Activated T-cell treated with anti-CD3 and anti-CD28 coated beads, Interleukin-2, amount 50 U/mL, for 4 hours (primary cell): ENCODE measurements around the gene ACAA1. TPM values are rescaled to one million over a fixed set of nuclear protein-coding genes. Genes with fewer than 3 reads are reported as not detected.
"Not testable (repeated sequence)": the region's sequence is repeated elsewhere in the genome, so short reads cannot be mapped to it uniquely, and the experiment has no call there.

Experiments
- ATAC-seq, 2 donors: fragments of 200-7000 bp; cut with Tn5 transposase; one replicate each; pipeline ENCODE4 v1.10.0; 2021
- DNase-seq: peaks from one replicate; pipeline ENCODE4 v3.0.0-alpha.2; 2020
- H3K27me3 Mint-ChIP-seq: one replicate; pipeline ENCODE4 v1.8.0; 2021; ENCODE audit warnings: low read depth, mixed read lengths
- H3K36me3 Mint-ChIP-seq: one replicate; pipeline ENCODE4 v1.8.0; 2022; ENCODE audit warnings: mixed read lengths; ENCODE audit not compliant: insufficient read depth
- H3K4me1 Mint-ChIP-seq: one replicate; pipeline ENCODE4 v1.8.0; 2021; ENCODE audit warnings: low read depth, mixed read lengths
- H3K4me3 Mint-ChIP-seq: one replicate; pipeline ENCODE4 v1.8.0; 2021; ENCODE audit warnings: mild to moderate bottlenecking, moderate library complexity, mixed read lengths
- H3K9me3 Mint-ChIP-seq: one replicate; pipeline ENCODE4 v1.8.0; 2021; ENCODE audit warnings: mixed read lengths
- total RNA-seq, 3 donors: library from RNA; stranded (reverse); gene quantifications; one replicate each; pipeline ENCODE4 v1.2.1, GENCODE V29; 2021

The ACAA1 gene
- total RNA-seq, 3 donors from 2014 or later = 49.6 to 62.0 (median 60.0) TPM

DNA sequence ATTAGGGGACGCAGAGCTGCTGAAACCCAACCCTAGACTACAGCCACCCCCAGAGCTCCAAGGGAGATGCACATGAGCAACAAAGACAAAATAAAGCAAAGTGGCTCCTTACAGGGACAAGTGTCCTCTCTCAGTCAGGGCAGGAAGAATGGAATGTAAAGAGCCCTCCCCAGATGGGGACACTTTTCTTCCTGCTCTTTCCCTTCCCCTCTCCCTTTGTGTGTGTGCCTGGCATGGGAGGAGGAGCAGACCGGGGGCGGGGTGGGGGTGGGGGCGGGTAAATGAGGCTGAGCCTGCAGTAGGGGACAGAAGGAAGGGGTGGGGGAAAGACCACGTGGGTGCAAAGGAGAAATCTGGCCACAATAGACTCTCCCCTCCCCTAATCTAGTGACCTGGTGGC is 37.4 kb downstream of the ACAA1 start:
- H3K27me3 Mint-ChIP-seq = no peaks in the 10 kb centered on the region
- H3K4me1 Mint-ChIP-seq = no peaks in the 10 kb centered on the region
- H3K36me3 Mint-ChIP-seq = no peaks in the 10 kb centered on the region
- no peak for DNase-seq
- H3K9me3 Mint-ChIP-seq = peaks cover 2% of the 10 kb centered on the region
- H3K4me3 Mint-ChIP-seq = no peak overlapping the region
- ATAC-seq = no peak

DNA sequence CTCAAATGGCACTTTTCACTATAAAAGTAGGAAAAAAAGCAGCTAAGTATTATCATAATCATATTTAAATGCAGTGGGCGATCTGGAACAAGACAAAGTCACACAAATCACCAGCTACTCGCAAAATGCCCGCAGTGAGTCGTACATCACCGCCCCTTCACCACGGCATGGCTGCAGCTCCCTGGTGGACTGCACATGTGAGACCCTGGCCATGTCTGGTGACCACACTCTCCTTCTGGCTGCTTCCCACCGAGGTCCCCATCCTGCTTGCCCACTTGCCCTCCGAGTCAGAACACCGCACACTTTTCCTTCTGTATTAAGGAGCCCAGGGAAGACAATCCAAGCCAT is 38.6 kb downstream of the ACAA1 start:
- Mint-ChIP-seq H3K9me3 (no peaks in the 10 kb centered on the region), H3K36me3 (no peaks in the 10 kb centered on the region), H3K4me1 (no peaks in the 10 kb centered on the region), H3K4me3 (no peak overlapping the region), H3K27me3 (no peaks in the 10 kb centered on the region)
- ATAC-seq (no peak), DNase-seq (no peak)

DNA sequence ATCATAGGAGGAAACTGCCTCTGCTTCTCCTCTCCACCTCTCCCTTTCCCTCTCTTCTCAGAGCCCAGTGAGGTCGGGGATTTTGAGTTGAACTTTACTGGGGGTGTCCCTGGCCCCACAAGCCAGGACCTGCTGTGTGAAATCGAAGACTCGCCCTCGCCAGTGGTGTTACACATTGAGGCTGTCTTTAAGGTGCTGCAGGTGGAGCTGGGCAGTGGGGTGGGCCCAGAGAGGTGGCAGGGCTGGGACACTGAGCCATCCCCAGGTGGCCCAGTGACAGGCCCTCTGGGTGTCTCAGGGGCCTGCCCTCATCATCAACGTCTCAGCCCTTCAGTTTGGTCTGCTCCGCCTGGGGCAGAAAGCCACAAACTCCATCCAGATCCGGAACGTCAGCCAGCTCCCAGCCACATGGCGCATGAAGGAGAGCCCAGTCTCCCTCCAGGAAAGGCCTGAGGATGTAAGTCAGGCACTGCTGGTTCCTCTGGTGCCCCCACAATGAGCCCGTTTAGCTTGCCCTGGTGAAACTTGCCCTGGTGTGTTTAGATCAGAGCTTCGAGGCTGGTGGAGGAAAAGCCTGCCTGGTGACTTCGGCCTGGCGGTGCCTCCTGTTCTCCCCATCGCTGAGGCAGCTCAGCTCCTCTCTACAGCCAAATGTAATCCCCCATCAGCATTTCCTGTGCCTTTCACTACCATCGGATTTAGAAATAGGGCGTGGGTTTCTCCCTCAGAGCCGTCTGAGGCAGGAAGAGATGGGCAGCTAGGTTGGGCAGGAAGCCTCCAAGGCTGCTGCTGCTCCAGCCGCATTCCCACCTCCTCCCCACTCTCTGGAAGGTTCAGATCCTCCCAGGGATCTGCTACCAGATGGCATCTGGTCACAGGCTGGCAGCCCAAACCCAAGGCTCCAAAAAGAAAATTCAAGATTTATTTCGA is 39.2 kb downstream of the ACAA1 start:
- no peaks in the 10 kb centered on the region for H3K27me3 Mint-ChIP-seq
- no peaks in the 10 kb centered on the region for H3K9me3 Mint-ChIP-seq
- DNase-seq (no peak), ATAC-seq (no peak)
- no peaks in the 10 kb centered on the region for H3K4me1 Mint-ChIP-seq
- H3K36me3 Mint-ChIP-seq = no peaks in the 10 kb centered on the region
- H3K4me3 Mint-ChIP-seq = no peak overlapping the region

DNA sequence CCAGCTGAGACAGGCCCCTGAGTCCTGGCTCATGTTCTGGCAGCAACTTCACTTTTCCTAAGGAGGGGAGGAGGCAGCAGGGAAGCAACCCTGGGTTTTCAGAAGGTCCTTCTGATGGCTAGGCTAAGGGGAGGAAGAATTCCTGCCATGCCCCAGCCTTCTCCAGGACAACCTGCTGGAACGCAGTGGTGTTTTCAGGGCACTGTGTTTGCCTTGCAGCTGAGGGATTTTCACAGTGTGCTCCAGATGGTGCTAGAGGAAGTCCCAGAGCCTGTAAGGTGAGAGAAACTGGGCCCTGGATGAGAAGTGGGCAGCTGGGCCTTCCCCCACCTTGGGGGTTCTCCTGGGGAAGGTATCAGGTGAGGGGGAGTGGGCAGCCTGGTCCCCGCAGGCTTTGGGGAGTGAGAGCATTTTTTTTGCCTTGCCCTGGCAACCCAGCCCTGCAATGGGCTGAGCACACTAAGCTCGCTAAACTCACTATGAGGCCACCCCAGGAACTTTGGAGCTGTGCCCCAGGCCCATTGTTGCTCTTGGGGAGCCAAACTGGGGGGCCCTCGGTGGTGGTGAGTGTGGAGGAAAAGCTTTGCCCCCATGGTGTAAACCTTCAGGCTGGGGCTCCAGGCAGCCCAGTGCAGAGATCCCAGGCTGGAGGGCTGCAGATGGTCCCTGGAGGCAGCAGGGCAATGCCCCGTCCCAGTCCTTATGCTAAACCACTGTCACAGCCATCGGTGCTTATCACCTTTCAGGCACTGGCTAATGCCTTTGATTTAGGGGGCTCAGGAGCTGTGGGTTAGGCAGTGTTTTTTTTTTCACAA is 41.1 kb downstream of the ACAA1 start:
- Mint-ChIP-seq H3K9me3 (no peaks in the 10 kb centered on the region), H3K4me1 (no peaks in the 10 kb centered on the region), H3K36me3 (peaks cover 2% of the 10 kb centered on the region), H3K4me3 (no peak overlapping the region), H3K27me3 (no peaks in the 10 kb centered on the region)
- ATAC-seq (no peak), DNase-seq (no peak)

DNA sequence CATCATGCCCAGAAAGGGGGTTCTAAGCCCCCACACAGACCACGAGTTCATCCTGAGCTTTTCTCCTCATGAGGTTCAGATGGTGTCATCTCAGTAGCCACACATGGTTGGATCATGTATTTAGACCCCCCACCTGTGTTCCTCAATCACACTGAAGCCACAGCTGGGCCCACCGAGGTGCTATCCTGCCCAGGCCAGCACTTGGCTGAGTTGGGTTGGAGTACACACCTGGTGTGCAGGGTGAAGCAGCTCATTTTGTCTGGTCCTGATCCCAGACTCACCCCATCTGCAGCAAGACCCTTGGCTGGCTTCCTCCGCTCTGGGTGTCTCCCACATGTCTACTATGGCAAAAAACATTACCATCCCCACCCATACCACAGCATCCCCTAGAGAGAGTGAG is 41.9 kb downstream of the ACAA1 start:
- Mint-ChIP-seq H3K27me3 (no peaks in the 10 kb centered on the region), H3K36me3 (peaks cover 2% of the 10 kb centered on the region), H3K4me3 (no peak overlapping the region), H3K9me3 (no peaks in the 10 kb centered on the region), H3K4me1 (no peaks in the 10 kb centered on the region)
- no peak for DNase-seq
- ATAC-seq = no peak

DNA sequence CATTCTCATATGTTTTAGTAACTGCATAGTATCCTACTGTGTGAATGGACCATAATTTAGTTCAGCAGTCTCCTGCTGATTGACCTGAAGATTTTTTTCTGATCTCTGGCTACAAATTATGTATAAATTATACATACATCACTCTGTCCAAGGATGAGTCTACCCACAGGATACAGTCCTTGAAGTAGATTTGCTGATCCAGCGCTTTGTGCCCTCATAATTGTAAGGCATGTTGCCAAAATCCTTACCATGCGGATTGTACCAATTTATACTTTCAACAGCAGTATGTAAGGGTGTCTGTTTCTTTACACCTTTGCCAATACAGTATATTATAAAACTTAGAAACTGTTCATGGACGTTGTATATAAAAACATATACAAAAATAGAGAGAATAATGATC is 46.5 kb downstream of the ACAA1 start:
- no peak for ATAC-seq
- H3K4me1 Mint-ChIP-seq = no peaks in the 10 kb centered on the region
- no peak for DNase-seq
- H3K27me3 Mint-ChIP-seq = no peaks in the 10 kb centered on the region
- peaks cover 2% of the 10 kb centered on the region for H3K36me3 Mint-ChIP-seq
- peak overlapping the region; percentile 10 for H3K4me3 Mint-ChIP-seq
- no peaks in the 10 kb centered on the region for H3K9me3 Mint-ChIP-seq

DNA sequence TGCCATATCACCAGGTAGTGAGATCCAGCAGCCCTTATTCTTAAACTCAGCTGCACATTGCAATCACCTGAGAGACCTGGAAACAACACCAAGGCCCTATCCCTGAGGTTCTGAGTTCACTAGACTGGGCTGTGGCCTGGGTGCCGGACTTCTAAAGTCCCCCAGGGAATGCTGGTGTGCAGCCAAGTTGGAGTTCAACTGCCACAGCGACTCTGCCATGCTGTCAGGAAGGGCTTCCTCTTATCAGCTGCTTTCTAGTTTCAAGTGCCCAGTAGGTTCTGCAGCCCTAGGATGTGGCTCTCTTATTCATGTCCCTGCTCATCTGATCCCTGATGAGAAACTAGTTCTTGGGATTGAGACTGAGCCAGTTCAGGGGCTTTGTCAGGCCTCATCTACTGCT is 47.8 kb downstream of the ACAA1 start:
- no peaks in the 10 kb centered on the region for H3K4me1 Mint-ChIP-seq
- peaks cover 2% of the 10 kb centered on the region for H3K36me3 Mint-ChIP-seq
- ATAC-seq = no peak
- H3K9me3 Mint-ChIP-seq = peaks cover 4% of the 10 kb centered on the region
- no peak for DNase-seq
- H3K27me3 Mint-ChIP-seq = no peaks in the 10 kb centered on the region
- no peak overlapping the region for H3K4me3 Mint-ChIP-seq

DNA sequence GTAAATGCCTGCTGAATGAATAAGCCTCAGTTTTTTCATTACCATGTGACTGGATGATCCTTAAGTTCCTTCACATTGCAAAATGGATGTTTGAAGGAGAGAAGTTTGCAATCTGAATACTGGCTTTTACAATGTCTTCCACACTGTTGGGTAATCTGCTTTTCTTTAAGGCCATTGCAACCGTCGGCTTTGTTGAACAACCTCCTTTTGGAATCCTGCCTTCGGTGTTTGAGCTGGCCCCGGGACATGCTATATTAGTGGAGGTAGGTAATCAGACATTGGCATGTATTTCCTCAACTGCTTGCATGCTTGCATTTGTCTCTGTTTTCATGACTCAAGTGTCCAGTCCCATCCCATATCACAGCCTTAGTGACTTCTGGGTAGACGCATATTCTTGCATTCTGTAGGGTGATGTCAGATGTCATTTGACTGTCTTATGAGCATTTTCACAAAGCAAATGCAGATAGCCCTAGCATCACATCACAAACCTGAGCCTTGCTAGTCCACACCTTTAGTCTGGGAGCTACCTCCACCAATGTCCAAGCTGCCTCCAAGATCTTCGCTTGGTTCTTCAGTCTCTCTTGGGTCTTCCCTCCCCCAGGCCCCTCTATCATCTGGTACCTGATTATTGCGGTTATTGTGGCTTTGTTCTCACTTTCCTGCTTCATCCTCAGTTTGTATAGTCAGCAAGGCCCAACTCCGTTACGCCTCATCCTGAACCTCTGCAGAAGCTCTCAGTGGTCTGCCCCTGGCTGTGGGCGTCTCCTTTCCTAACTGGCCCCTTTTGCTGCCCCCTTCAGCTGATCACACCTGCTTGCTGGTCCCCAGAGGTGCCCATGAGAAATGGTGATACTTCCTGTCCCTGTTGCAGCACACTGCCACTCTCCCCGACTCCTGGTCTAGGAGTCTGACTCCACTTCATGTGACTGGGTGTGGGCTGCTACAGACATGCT is 48.5 kb downstream of the ACAA1 start:
- DNase-seq = no peak
- Mint-ChIP-seq H3K36me3 (peaks cover 2% of the 10 kb centered on the region), H3K4me3 (no peak overlapping the region), H3K4me1 (no peaks in the 10 kb centered on the region), H3K27me3 (no peaks in the 10 kb centered on the region), H3K9me3 (peaks cover 7% of the 10 kb centered on the region)
- ATAC-seq = no peak

DNA sequence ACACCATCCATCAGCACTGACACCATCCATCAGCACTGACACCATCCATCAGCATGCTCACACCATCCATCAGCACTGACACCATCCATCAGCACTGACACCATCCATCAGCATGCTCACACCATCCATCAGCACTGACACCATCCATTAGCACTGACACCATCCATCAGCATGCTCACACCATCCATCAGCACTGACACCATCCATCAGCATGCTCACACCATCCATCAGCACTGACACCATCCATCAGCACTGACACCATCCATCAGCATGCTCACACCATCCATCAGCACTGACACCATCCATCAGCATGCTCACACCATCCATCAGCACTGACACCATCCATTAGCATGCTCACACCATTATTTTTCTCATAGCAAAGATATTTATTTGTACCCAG is 49.6 kb downstream of the ACAA1 start:
- H3K27me3 Mint-ChIP-seq, ATAC-seq, H3K36me3 Mint-ChIP-seq, H3K4me1 Mint-ChIP-seq, H3K9me3 Mint-ChIP-seq, H3K4me3 Mint-ChIP-seq, DNase-seq: not testable (repeated sequence)

DNA sequence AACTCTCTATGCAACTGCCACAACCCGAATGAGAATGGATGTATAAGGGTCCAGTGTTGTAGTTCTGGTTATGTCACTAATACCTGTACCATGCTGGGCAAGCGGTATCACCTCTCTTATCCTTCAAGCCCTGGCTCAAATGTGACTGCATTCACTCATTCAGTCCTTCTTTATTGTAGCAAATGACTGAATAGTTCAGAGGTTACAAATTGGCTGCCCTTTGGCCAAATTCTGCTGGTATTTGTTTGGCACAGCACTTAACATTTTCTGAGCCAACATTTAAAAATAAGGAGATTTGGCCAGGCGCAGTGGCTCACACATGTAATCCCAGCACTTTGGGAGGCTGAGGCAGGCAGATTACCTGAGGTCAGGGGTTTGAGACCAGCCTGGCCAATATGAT is 50.4 kb downstream of the ACAA1 start:
- Mint-ChIP-seq H3K9me3 (peaks cover 7% of the 10 kb centered on the region), H3K27me3 (no peaks in the 10 kb centered on the region), H3K36me3 (peaks cover 2% of the 10 kb centered on the region), H3K4me3 (no peak overlapping the region), H3K4me1 (no peaks in the 10 kb centered on the region)
- ATAC-seq = no peak
- no peak for DNase-seq

DNA sequence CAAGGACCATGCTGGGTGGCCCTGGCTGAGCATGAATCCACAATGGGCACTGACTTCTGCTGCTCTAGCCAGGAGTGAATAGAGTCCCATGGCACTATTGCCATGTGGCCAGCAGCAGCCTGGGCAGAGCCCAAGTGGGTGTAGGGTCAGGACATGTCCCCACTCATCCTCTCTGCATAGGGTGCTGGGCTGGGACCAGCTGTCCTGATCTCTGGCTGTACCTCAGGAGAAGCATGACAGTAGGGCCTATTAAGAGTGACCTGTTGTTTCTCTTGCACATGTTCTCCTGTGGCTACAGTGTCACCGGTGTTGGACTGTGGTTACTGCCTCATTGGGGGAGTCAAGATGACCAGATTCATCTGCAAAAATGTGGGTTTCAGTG is 51.0 kb downstream of the ACAA1 start:
- Mint-ChIP-seq H3K4me3 (no peak overlapping the region), H3K27me3 (no peaks in the 10 kb centered on the region)

DNA sequence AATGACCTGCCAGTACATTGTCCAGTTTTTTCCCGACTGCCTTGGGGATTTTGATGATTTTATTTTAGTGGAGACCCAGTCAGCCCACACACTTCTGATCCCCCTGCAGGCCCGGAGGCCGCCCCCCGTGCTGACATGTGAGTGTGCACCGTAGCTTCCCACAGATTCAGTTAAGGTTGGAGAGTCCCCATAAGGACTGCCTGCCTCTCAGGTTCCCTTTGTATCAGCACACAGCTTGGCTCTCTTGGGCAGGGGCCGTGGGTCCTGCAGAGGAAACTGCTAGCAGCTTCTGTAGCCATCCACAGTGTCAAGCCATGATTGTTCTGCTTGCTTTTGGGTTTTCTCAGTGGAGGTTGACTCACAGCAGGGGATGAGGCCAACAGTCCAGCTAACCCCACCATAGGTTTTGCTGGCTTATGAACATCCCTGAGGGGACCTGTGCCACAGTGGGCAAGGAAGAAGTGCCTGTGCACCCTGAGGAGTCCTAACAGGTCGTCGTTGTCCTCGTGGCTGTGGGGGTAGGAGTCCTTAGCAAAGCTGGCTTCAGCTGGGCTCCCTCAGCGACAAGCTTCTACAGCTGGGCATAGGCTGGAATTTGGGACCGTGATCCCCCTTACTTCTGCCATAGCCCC is 51.5 kb downstream of the ACAA1 start:
- peaks cover 9% of the 10 kb centered on the region for H3K9me3 Mint-ChIP-seq
- peak in 1 of 2 donors; percentile 14 for ATAC-seq
- H3K4me1 Mint-ChIP-seq = no peaks in the 10 kb centered on the region

More for the DNA sequence above, 51.0 kb downstream of the ACAA1 start:
- Mint-ChIP-seq H3K36me3 (no peaks in the 10 kb centered on the region), H3K4me1 (no peaks in the 10 kb centered on the region), H3K9me3 (peaks cover 7% of the 10 kb centered on the region)
- ATAC-seq (peak in 1 of 2 donors; percentile 17), DNase-seq (no peak)

DNA sequence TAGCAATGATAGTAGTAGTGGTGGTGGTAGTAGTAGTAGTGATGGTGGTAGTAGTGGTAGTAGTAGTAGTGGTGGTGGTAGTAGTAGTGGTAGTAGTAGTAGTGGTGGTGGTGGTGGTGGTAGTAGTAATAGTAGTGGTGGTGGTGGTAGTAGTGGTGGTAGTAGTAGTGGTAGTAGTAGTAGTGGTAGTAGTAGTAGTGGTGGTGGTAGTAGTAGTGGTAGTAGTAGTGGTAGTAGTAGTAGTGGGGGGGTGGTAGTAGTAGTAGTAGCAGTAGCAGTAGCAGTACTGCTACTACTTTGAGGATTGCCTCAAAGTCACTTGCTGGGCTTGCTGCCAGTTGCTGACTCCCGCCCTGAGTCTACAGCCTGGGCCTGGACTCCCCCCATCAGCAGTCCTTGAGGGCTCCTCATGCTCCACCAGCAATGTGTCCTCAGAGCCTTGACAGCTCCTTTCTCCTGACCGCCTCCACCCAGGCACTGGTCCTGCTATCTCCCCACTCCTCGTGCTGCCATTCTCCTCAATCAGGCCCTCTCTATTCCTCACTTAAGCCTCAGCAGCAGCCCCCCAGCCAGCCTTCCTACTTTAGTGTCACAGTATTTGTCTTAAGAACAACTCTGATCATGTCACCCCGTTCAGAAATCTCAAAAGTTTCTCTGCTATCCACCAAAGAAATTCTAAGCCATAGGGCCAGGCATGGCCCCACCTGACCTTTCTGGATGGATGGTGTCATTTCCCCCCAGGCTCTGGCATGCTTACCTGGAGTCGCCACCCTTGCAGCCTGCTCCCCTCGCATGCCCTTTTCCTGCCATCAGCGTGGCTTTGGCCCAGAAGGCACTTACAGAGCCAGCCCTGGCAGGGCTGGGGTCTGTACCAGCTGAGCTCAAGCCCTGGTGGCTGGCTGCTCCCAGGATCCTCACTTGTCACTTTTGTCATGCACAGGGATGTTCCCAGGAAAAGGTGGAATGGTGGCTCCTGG is 52.3 kb downstream of the ACAA1 start:
- no peaks in the 10 kb centered on the region for H3K4me1 Mint-ChIP-seq
- H3K27me3 Mint-ChIP-seq = no peaks in the 10 kb centered on the region
- ATAC-seq (peak; percentile 30 to 74), DNase-seq (no peak)
- no peak overlapping the region for H3K4me3 Mint-ChIP-seq
- H3K36me3 Mint-ChIP-seq = peaks cover 2% of the 10 kb centered on the region
- peaks cover 11% of the 10 kb centered on the region for H3K9me3 Mint-ChIP-seq

More for the DNA sequence above, 51.5 kb downstream of the ACAA1 start:
- no peaks in the 10 kb centered on the region for H3K27me3 Mint-ChIP-seq
- H3K4me3 Mint-ChIP-seq = no peak overlapping the region
- peaks cover 1% of the 10 kb centered on the region for H3K36me3 Mint-ChIP-seq
- no peak for DNase-seq
